ENCODE measurements around the gene PPP3CA.

DNA sequence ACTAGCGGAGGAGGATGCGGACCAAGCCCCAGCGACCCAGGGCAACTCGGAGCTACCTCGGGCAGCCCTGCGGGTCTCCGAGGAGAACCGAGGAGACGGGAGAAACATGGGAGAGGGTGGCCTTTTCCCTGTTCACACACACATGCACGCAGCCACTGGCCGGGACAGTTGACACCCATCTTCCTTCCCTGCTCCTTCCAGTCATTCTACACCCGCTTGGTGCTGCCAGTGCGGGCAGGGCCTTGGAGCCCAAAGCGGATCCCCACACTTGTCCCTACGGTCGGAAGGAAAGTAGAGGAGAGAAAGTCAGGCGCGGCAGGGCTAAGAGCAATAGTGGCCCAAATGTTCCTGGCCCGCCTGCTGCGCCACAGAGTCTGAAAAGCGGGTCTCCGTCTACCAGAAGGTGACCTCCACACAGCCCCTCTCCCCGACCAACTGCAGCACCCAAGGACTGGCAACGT is 1.1 kb upstream of the PPP3CA start:
- no peak for TF ChIP-seq EZH2 (IDR thresholded peaks at IDR 0.05; ENCODE audit: low read length, unreplicated experiment)
- TF ChIP-seq, protein P1, sequence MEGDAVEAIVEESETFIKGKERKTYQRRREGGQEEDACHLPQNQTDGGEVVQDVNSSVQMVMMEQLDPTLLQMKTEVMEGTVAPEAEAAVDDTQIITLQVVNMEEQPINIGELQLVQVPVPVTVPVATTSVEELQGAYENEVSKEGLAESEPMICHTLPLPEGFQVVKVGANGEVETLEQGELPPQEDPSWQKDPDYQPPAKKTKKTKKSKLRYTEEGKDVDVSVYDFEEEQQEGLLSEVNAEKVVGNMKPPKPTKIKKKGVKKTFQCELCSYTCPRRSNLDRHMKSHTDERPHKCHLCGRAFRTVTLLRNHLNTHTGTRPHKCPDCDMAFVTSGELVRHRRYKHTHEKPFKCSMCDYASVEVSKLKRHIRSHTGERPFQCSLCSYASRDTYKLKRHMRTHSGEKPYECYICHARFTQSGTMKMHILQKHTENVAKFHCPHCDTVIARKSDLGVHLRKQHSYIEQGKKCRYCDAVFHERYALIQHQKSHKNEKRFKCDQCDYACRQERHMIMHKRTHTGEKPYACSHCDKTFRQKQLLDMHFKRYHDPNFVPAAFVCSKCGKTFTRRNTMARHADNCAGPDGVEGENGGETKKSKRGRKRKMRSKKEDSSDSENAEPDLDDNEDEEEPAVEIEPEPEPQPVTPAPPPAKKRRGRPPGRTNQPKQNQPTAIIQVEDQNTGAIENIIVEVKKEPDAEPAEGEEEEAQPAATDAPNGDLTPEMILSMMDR (conservative IDR thresholded peaks at IDR 0.05; ENCODE audit: low read depth, low read length): no peak
- no peak for TF ChIP-seq EZH2phosphoT487 (IDR thresholded peaks at IDR 0.05; ENCODE audit: borderline replicate concordance, low read length)
